ENCODE data around the gene AMPD3.

AMPD3 gene

DNA sequence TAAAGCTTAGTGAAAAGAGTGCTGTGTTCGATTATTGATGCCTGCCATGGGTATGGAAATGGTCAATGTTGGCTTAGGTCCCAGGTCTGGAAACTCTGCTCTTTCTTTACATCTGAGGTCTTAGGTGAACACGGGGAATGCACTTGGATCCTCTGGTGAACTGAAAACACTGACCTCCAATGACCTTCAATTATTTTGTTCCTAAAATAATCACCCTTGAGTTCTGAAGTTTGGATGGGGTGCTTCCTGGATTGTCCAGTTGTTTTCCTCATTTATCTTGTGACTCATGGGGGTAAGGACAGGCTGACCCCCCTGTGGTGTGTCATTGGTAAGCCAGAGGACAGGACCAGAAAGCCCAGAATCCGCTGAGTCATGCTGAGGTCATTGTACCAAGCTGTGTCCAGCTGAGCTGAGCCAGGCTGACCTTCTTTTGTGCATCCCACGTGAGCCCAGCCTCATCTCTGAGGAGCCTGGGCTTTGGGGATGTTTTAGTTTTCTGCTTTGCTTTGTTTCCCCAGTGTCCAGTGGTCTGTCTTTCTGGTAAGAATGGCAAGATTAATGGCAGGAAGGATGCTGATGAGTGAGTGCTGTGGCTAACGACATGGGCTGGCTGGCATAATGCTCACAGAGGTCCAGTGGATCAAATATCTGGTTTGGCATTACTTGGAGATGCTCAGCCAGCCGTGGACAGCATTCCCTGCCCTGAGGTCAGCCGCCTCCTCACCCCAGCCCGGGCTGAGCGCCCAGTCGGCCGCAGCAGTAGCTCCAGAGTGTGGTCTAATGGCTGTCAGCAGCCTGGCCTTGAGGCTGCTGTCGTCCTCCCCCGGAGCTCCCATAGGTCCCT lies 35.6 kb downstream of the AMPD3 start:
- Histone ChIP-seq H2AFZ (ENCODE audit: low read depth) (no peak overlapping the region), H3K4me3 (IDR thresholded peaks at IDR 0.05; ENCODE audit: insufficient read depth, low read depth, low read length) (no peak overlapping the region), H3K79me2 (ENCODE audit: insufficient read depth, low read depth) (no peaks in the 10 kb centered on the region), H3K27me3 (ENCODE audit: insufficient read depth, low read depth) (no peaks in the 10 kb centered on the region), H3K27ac (no peak overlapping the region), H3K4me2 (no peak overlapping the region), H3K9ac (no peak overlapping the region), H3K36me3 (ENCODE audit: insufficient read depth) (no peaks in the 10 kb centered on the region), H4K20me1 (ENCODE audit: insufficient read depth) (no peaks in the 10 kb centered on the region), H3K4me1 (ENCODE audit: low read depth, poor library complexity, severe bottlenecking) (no peaks in the 10 kb centered on the region)
- TF ChIP-seq, protein P1, sequence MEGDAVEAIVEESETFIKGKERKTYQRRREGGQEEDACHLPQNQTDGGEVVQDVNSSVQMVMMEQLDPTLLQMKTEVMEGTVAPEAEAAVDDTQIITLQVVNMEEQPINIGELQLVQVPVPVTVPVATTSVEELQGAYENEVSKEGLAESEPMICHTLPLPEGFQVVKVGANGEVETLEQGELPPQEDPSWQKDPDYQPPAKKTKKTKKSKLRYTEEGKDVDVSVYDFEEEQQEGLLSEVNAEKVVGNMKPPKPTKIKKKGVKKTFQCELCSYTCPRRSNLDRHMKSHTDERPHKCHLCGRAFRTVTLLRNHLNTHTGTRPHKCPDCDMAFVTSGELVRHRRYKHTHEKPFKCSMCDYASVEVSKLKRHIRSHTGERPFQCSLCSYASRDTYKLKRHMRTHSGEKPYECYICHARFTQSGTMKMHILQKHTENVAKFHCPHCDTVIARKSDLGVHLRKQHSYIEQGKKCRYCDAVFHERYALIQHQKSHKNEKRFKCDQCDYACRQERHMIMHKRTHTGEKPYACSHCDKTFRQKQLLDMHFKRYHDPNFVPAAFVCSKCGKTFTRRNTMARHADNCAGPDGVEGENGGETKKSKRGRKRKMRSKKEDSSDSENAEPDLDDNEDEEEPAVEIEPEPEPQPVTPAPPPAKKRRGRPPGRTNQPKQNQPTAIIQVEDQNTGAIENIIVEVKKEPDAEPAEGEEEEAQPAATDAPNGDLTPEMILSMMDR (conservative IDR thresholded peaks at IDR 0.05; ENCODE audit: low read depth, low read length) = no peak

DNA sequence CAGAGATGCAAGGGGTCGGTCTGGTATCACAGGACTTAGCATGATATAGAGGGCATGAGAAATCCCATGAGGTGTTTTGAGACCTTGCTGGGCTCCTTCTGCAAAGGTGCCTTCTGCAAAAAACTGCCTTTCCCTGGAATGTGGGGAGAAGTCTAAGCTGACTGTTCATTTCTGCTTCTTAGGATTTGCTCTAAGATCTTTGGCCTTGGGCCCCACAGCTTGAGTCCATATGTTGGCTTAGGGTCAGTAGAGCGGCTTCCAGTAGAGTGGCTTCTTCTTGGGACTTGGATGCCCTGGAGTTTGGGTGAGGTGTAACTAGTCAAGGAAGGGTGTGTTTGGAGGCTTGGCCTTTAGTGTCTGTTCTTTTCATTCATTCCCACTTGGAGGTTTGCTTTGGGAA lies 37.0 kb downstream of the AMPD3 start:
- TF ChIP-seq, protein P1 (conservative IDR thresholded peaks at IDR 0.05; ENCODE audit: low read depth, low read length) = no peak
- no peak overlapping the region for H2AFZ ChIP-seq (ENCODE audit: low read depth)

DNA sequence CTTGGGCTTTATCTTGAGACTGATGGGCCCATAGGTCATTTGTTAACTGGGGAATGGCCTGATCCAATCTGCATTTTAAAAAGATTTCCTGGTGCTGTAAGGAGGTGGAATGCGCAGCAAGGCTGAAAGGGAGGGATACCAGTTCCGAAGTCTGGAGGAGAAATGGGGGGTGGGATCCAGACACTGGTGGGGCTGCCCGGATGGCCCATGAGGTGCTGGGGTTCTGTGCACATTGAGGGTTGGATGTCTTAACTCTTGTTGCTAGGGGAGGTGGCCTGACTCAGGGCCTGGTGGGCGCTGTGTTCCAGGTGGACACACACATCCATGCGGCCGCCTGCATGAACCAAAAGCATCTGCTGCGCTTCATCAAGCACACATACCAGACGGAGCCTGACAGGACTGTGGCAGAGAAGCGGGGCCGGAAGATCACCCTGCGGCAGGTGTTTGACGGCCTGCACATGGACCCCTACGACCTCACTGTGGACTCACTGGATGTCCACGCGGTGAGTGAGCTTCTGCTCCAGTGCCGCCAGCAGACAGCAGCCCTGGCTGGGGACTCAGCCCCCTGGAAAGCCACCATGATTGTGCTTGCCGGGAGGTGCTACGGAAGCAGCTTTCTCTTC lies 38.1 kb downstream of the AMPD3 start:
- no peak overlapping the region for H2AFZ ChIP-seq (ENCODE audit: low read depth)
- H3K4me2 ChIP-seq = no peak overlapping the region
- H3K27ac ChIP-seq = no peak overlapping the region
- H3K4me1 ChIP-seq (ENCODE audit: low read depth, poor library complexity, severe bottlenecking) = no peaks in the 10 kb centered on the region
- no peaks in the 10 kb centered on the region for H3K36me3 ChIP-seq (ENCODE audit: insufficient read depth)
- no peak overlapping the region for H3K4me3 ChIP-seq (IDR thresholded peaks at IDR 0.05; ENCODE audit: insufficient read depth, low read depth, low read length)
- H3K79me2 ChIP-seq (ENCODE audit: insufficient read depth, low read depth) = no peaks in the 10 kb centered on the region
- TF ChIP-seq, protein P1 (conservative IDR thresholded peaks at IDR 0.05; ENCODE audit: low read depth, low read length) = no peak
- no peaks in the 10 kb centered on the region for H4K20me1 ChIP-seq (ENCODE audit: insufficient read depth)
- H3K9ac ChIP-seq = no peak overlapping the region
- H3K27me3 ChIP-seq (ENCODE audit: insufficient read depth, low read depth) = no peaks in the 10 kb centered on the region

More for the DNA sequence above, 37.0 kb downstream of the AMPD3 start:
- no peaks in the 10 kb centered on the region for H3K27me3 ChIP-seq (ENCODE audit: insufficient read depth, low read depth)
- H3K36me3 ChIP-seq (ENCODE audit: insufficient read depth) = no peaks in the 10 kb centered on the region
- H3K4me2 ChIP-seq = no peak overlapping the region
- H4K20me1 ChIP-seq (ENCODE audit: insufficient read depth) = no peaks in the 10 kb centered on the region
- H3K4me1 ChIP-seq (ENCODE audit: low read depth, poor library complexity, severe bottlenecking) = no peaks in the 10 kb centered on the region
- H3K79me2 ChIP-seq (ENCODE audit: insufficient read depth, low read depth) = no peaks in the 10 kb centered on the region
- no peak overlapping the region for H3K9ac ChIP-seq
- no peak overlapping the region for H3K4me3 ChIP-seq (IDR thresholded peaks at IDR 0.05; ENCODE audit: insufficient read depth, low read depth, low read length)
- H3K27ac ChIP-seq = no peak overlapping the region

GRCh38 chr11:10494636-10495463 lies 39.8 kb downstream of the AMPD3 start:
- no peaks in the 10 kb centered on the region for H3K4me1 ChIP-seq (ENCODE audit: low read depth, poor library complexity, severe bottlenecking)
- TF ChIP-seq, protein P1 (conservative IDR thresholded peaks at IDR 0.05; ENCODE audit: low read depth, low read length) = no peak
- no peaks in the 10 kb centered on the region for H3K79me2 ChIP-seq (ENCODE audit: insufficient read depth, low read depth)
- no peak overlapping the region for H3K4me2 ChIP-seq
- no peak overlapping the region for H3K9ac ChIP-seq
- no peaks in the 10 kb centered on the region for H4K20me1 ChIP-seq (ENCODE audit: insufficient read depth)
- H3K36me3 ChIP-seq (ENCODE audit: insufficient read depth) = no peaks in the 10 kb centered on the region
- no peaks in the 10 kb centered on the region for H3K27me3 ChIP-seq (ENCODE audit: insufficient read depth, low read depth)
- no peak overlapping the region for H2AFZ ChIP-seq (ENCODE audit: low read depth)
- no peak overlapping the region for H3K4me3 ChIP-seq (IDR thresholded peaks at IDR 0.05; ENCODE audit: insufficient read depth, low read depth, low read length)
- H3K27ac ChIP-seq = no peak overlapping the region
